SU-DHL-6 (cell line): Measurements from ENCODE around the gene SEPTIN12.

Experiments used
- H2AFZ ChIP-seq: fragments of 200-600 bp; sonication (generic); 2 replicates; pipeline ENCODE4 v1.6.1; 2014; ENCODE audit warnings: low read depth, mild to moderate bottlenecking, moderate library complexity, mixed read lengths, antibody characterized with exemption, low read length; ENCODE audit not compliant: severe bottlenecking
- H3F3A ChIP-seq: fragments of 200-600 bp; shearing (Covaris generic); 2 replicates; pipeline ENCODE4 v1.6.0; 2016; ENCODE audit warnings: antibody characterized with exemption, mild to moderate bottlenecking; ENCODE audit not compliant: insufficient read depth
- H3K27ac ChIP-seq: fragments of 200-600 bp; sonication (generic); 2 replicates; pipeline ENCODE4 v1.5.1; 2016; ENCODE audit warnings: low read depth, mild to moderate bottlenecking, low read length, moderate library complexity, mixed read lengths
- H3K27me3 ChIP-seq: fragments of 200-600 bp; sonication (generic), shearing (Covaris generic); 2 replicates; pipeline ENCODE4 v1.6.0; 2014; ENCODE audit warnings: mild to moderate bottlenecking, low read length
- H3K36me3 ChIP-seq: fragments of 200-600 bp; sonication (generic); 2 replicates; pipeline ENCODE4 v1.6.1; 2014; ENCODE audit warnings: mild to moderate bottlenecking, low read length, mixed read lengths
- H3K4me2 ChIP-seq: fragments of 300-600, 200-600 bp; shearing (Covaris generic), sonication (generic); 2 replicates; pipeline ENCODE4 v1.6.0; 2014; ENCODE audit warnings: low read length, low read depth, mild to moderate bottlenecking; ENCODE audit not compliant: poor library complexity, severe bottlenecking
- H3K4me3 ChIP-seq: fragments of 200-600 bp; sonication (generic); 2 replicates; pipeline ENCODE4 v1.5.1; 2014; ENCODE audit warnings: antibody characterized with exemption, low read length, mild to moderate bottlenecking, mixed read lengths; ENCODE audit not compliant: insufficient read depth, poor library complexity, severe bottlenecking
- H3K79me2 ChIP-seq: fragments of 200-600 bp; sonication (generic); 2 replicates; pipeline ENCODE4 v1.6.1; 2014; ENCODE audit warnings: mild to moderate bottlenecking, low read length, moderate library complexity; ENCODE audit not compliant: insufficient read depth
- H3K9ac ChIP-seq: fragments of 200-600 bp; sonication (generic); 2 replicates; pipeline ENCODE4 v1.7.0; 2014; ENCODE audit warnings: mild to moderate bottlenecking, low read length
- H3K9me2 ChIP-seq: fragments of 200-600 bp; sonication (generic); replicated peaks from 2 replicates; pipeline ENCODE4 v1.6.1; 2014; ENCODE audit warnings: low read length; ENCODE audit not compliant: insufficient read depth
- H3K9me3 ChIP-seq: fragments of 200-600 bp; sonication (generic); 2 replicates; pipeline ENCODE4 v1.6.1; 2014; ENCODE audit warnings: low read length, mixed read lengths; ENCODE audit not compliant: insufficient read depth
- H4K20me1 ChIP-seq: fragments of 200-600 bp; sonication (generic); 2 replicates; pipeline ENCODE4 v1.6.1; 2014; ENCODE audit warnings: low read depth, mild to moderate bottlenecking, antibody characterized with exemption, low read length, moderate library complexity, mixed read lengths
- EZH2phosphoT487 ChIP-seq: fragments of 200-600 bp; sonication (generic), shearing (Covaris generic); conservative IDR thresholded peaks from 2 replicates; pipeline ENCODE4 v1.6.1; 2018; ENCODE audit warnings: mild to moderate bottlenecking, antibody characterized with exemption, low read length, moderate library complexity, mixed read lengths
- TF ChIP-seq, protein P1 (sequence below): fragments of 200-600 bp; sonication (generic); IDR thresholded peaks from one replicate; pipeline ENCODE4 v1.5.1; 2017; ENCODE audit warnings: antibody characterized with exemption, mild to moderate bottlenecking, low read length, moderate library complexity; ENCODE audit not compliant: insufficient read depth, poor library complexity, severe bottlenecking

Gene SEPTIN12

GRCh38 chr16:4737545-4737944 lies 50.6 kb downstream of the SEPTIN12 start:
- no peaks in the 10 kb centered on the region for H3K36me3 ChIP-seq
- H3K9me3 ChIP-seq = no peaks in the 10 kb centered on the region
- 0 out of 2 replicates have a peak, but pooled peaks cover 12% of the 10 kb centered on the region for H3F3A ChIP-seq
- H4K20me1 ChIP-seq = no peaks in the 10 kb centered on the region
- H3K4me2 ChIP-seq = no peak overlapping the region
- H3K27ac ChIP-seq = no peak overlapping the region
- no peaks in the 10 kb centered on the region for H3K9me2 ChIP-seq
- no peak overlapping the region for H2AFZ ChIP-seq
- TF ChIP-seq, protein P1, sequence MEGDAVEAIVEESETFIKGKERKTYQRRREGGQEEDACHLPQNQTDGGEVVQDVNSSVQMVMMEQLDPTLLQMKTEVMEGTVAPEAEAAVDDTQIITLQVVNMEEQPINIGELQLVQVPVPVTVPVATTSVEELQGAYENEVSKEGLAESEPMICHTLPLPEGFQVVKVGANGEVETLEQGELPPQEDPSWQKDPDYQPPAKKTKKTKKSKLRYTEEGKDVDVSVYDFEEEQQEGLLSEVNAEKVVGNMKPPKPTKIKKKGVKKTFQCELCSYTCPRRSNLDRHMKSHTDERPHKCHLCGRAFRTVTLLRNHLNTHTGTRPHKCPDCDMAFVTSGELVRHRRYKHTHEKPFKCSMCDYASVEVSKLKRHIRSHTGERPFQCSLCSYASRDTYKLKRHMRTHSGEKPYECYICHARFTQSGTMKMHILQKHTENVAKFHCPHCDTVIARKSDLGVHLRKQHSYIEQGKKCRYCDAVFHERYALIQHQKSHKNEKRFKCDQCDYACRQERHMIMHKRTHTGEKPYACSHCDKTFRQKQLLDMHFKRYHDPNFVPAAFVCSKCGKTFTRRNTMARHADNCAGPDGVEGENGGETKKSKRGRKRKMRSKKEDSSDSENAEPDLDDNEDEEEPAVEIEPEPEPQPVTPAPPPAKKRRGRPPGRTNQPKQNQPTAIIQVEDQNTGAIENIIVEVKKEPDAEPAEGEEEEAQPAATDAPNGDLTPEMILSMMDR = no peak
- TF ChIP-seq EZH2phosphoT487 = no peak
- no peak overlapping the region for H3K9ac ChIP-seq
- H3K27me3 ChIP-seq = no peaks in the 10 kb centered on the region
- no peak overlapping the region for H3K4me3 ChIP-seq
- H3K79me2 ChIP-seq = no peaks in the 10 kb centered on the region

GRCh38 chr16:4736546-4736945 lies 51.6 kb downstream of the SEPTIN12 start:
- H2AFZ ChIP-seq = no peak overlapping the region
- H3K36me3 ChIP-seq = no peaks in the 10 kb centered on the region
- TF ChIP-seq, protein P1 = no peak
- no peak for TF ChIP-seq EZH2phosphoT487
- no peaks in the 10 kb centered on the region for H3K9me2 ChIP-seq
- H3K79me2 ChIP-seq = no peaks in the 10 kb centered on the region
- H3K4me3 ChIP-seq = no peak overlapping the region
- no peaks in the 10 kb centered on the region for H3K9me3 ChIP-seq
- H3K4me2 ChIP-seq = no peak overlapping the region
- H3K27me3 ChIP-seq = no peaks in the 10 kb centered on the region
- H4K20me1 ChIP-seq = no peaks in the 10 kb centered on the region
- no peak overlapping the region for H3K9ac ChIP-seq
- H3K27ac ChIP-seq = no peak overlapping the region
- 0 out of 2 replicates have a peak, but pooled peaks cover 12% of the 10 kb centered on the region for H3F3A ChIP-seq

- no peaks in the 10 kb centered on the region for H3K9me3 ChIP-seq
- peak overlapping the region; percentile 81 for H3K4me2 ChIP-seq
- H3K27me3 ChIP-seq = no peaks in the 10 kb centered on the region
- H3K27ac ChIP-seq = peak overlapping the region; percentile 67
- peak overlapping the region; percentile 83 for H3K9ac ChIP-seq
- peak overlapping the region; percentile 95 for H2AFZ ChIP-seq
- peak overlapping the region; percentile 90 for H3K4me3 ChIP-seq
- TF ChIP-seq, protein P1 = no peak
- no peak for TF ChIP-seq EZH2phosphoT487
- H3K9me2 ChIP-seq = no peaks in the 10 kb centered on the region
- no peaks in the 10 kb centered on the region for H3K79me2 ChIP-seq
- H3K36me3 ChIP-seq = no peaks in the 10 kb centered on the region
- H4K20me1 ChIP-seq = no peaks in the 10 kb centered on the region
- H3F3A ChIP-seq = 0 out of 2 replicates have a peak, but pooled peaks cover 12% of the 10 kb centered on the region
These were observed 53.2 kb downstream of the SEPTIN12 start for GRCh38 chr16:4734730-4735535.
